ENCODE results near the gene DGKG.

The DGKG gene

GRCh38 chr3:186109897-186110803 lies 251.9 kb downstream of the DGKG start:
- no peak for DNase-seq (ENCODE audit: low read depth in 2 of 2)

GRCh38 chr3:186108941-186109865 lies 252.8 kb downstream of the DGKG start, which contains the start of gene ETV5:
ETV5 (minus strand) TSS chr3:186109089; CDS start chr3:186105868, 3,221 bp downstream.
- peak; percentile 83 to 90 for DNase-seq (ENCODE audit: low read depth in 2 of 2)

GRCh38 chr3:186108106-186108940 lies 253.7 kb downstream of the DGKG start:
- no peak for DNase-seq (ENCODE audit: low read depth in 2 of 2)

GRCh38 chr3:186107215-186108105 lies 254.6 kb downstream of the DGKG start:
- DNase-seq (ENCODE audit: low read depth in 2 of 2) = no peak

GRCh38 chr3:186105543-186105942 lies 256.5 kb downstream of the DGKG start:
- no peak for DNase-seq (ENCODE audit: low read depth in 2 of 2)

GRCh38 chr3:186102687-186103086 lies 259.3 kb downstream of the DGKG start:
- no peak for DNase-seq (ENCODE audit: low read depth in 2 of 2)

- DNase-seq (ENCODE audit: low read depth in 2 of 2) = no peak
These were observed 261.6 kb downstream of the DGKG start for GRCh38 chr3:186100398-186100797.

- DNase-seq (ENCODE audit: low read depth in 2 of 2) = no peak
These were observed 262.9 kb downstream of the DGKG start for GRCh38 chr3:186099178-186099577.

GRCh38 chr3:186098740-186099139 lies 263.3 kb downstream of the DGKG start:
- DNase-seq (ENCODE audit: low read depth in 2 of 2) = no peak

GRCh38 chr3:186097663-186098451 lies 264.2 kb downstream of the DGKG start:
- no peak for DNase-seq (ENCODE audit: low read depth in 2 of 2)

- no peak for DNase-seq (ENCODE audit: low read depth in 2 of 2)
These were observed 264.7 kb downstream of the DGKG start for GRCh38 chr3:186097317-186097662.

Data from activated CD4-positive, alpha-beta T cell treated with anti-CD3 and anti-CD28 coated beads for 24 hours (primary cell).